Measurements from ENCODE around the gene STAMBPL1. TPM values are rescaled to one million over a fixed set of nuclear protein-coding genes. Genes with fewer than 3 reads are reported as not detected.
A peak's percentile ranks its signal among the peaks of the same experiment; 100 is the strongest.
"Not testable (repeated sequence)": the region's sequence is repeated elsewhere in the genome, so short reads cannot be mapped to it uniquely, and the experiment has no call there.

Gene STAMBPL1
- total RNA-seq, 1 donor from 2014 or later: 8.6 TPM

GRCh38 chr10:88915781-88916180, 35.7 kb downstream of the STAMBPL1 start:
- no peak for FAIRE-seq

DNA sequence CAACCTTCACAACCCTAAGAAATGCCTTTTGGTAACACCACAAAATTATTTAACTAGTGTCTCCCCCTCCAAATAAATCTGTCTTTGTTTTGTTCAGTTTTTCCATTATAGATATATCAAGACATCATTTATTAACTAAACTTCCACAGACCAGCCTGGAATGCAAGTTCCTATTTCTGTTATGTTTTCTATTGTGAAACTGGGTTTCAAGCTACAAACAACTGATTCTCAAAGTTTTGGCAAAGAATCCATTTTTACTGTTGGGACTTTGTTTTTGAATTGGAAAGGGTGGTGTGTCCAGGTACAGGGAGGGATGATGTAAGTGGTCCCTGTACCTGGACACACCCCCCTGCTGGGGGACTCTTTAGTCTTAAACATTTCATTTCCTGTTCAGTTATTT, 36.2 kb downstream of the STAMBPL1 start:
- DNase-seq (ENCODE audit: low spot score in 2 of 2) (no peak), FAIRE-seq (no peak)

More at GRCh38 chr10:88915781-88916180, 35.7 kb downstream of the STAMBPL1 start:
- DNase-seq (ENCODE audit: low spot score in 2 of 2): no peak

DNA sequence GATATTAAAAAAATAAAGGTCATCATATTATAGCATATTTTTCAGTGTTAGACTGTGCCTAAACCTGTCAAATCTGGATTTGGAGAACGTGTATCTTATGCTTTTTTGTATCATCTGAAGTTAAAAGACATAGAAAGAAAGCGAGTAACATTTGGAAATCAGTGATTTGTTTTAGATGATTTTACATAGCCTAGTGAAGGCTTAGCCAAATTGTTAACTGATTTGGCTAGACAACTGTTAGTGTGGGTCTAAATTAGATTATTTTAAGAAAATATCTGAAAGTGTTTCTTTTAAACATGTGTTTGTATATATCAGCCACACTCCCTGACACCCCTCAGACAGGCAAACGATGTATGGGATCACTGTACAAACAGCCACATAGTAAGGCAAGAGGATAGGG, 36.9 kb downstream of the STAMBPL1 start:
- FAIRE-seq (no peak), DNase-seq (ENCODE audit: low spot score in 2 of 2) (no peak)

GRCh38 chr10:88918191-88918905, 38.3 kb downstream of the STAMBPL1 start:
- DNase-seq (ENCODE audit: low spot score in 2 of 2) (no peak), FAIRE-seq (no peak)

DNA sequence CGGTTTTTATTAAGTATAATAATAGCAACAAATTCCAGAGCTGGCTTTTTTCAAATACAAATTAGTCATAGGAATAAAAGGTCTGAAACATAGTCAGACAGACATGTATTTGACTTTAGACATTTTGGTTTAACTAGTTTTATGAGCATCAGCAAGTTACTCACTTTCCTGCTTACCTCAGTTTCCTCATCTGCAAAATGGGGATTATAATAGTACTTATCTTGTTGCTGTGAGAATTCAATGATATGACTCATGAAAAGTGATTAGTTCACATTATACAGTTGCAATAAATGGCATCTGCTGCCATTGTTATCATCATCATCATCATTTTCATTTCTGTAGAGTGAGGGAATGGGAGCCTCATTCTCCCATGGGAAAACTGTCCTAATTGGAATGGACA, 39.0 kb downstream of the STAMBPL1 start:
- FAIRE-seq (no peak), DNase-seq (ENCODE audit: low spot score in 2 of 2) (no peak)

- FAIRE-seq (no peak), DNase-seq (ENCODE audit: low spot score in 2 of 2) (no peak)
These were observed 40.2 kb downstream of the STAMBPL1 start for GRCh38 chr10:88920198-88920597.

DNA sequence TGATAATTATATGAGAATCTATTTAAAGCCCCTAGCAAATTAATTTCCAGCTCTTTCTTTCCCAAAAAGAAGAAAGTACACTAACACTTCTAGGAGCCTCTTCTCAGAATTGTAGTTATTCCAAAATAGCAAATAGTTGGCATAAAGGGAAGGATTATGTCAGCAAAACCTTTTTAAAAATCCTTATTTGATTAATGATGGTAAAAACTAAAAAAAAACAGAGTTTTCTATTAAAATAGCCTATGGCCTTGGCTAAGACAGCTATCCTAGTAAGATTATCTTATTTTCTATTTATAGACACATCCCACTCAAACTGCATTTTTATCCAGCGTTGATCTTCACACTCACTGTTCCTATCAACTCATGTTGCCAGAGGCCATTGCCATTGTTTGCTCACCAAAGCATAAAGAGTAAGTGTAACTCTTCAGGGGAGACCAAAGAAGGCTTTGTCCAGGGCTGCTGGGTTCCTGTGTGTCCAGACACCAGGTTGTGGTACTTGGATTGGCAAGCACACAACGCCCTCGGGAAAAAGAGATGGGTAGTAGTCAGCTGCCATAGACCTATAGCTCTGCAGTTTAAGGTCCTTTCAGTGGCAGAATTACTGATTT, 41.0 kb downstream of the STAMBPL1 start:
- no peak for FAIRE-seq
- no peak for DNase-seq (ENCODE audit: low spot score in 2 of 2)

DNA sequence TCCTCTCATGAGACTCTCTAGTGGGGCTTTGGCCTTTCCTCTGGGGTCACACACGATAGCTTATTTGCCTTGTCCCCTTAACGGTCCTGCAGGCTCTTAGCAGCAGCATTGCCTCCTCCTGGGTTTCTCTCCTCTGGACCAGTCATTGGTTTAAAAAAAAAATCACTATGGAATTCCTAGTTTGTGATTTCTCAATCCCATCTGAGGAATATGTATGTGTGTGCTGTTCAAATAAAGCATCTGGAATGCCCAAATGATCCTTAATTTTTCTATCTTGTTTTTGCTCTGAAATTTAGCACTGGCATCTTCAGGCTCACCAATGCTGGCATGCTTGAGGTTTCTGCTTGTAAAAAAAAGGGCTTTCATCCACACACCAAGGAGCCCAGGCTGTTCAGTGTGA, 42.0 kb downstream of the STAMBPL1 start:
- no peak for FAIRE-seq
- DNase-seq (ENCODE audit: low spot score in 2 of 2): no peak

- no peak for DNase-seq (ENCODE audit: low spot score in 2 of 2)
- FAIRE-seq: no peak
These were observed 43.5 kb downstream of the STAMBPL1 start for GRCh38 chr10:88923520-88923919.

- no peak for DNase-seq (ENCODE audit: low spot score in 2 of 2)
- FAIRE-seq: no peak
These were observed 46.7 kb downstream of the STAMBPL1 start for GRCh38 chr10:88926566-88927415.

DNA sequence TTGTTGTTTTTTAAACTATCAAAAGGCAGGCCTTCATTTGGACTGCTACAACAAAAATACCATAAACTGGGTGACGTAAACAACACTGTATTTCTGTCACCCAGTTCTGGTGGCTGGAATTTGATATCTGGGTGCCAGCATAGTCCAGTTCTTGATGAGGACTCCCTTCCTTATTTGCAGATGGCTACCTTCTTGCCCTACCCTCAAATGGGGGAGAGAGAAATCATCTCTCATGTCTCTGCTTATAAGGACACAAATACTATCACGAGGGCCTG, 47.3 kb downstream of the STAMBPL1 start:
- no peak for FAIRE-seq
- DNase-seq (ENCODE audit: low spot score in 2 of 2): no peak

- no peak for DNase-seq (ENCODE audit: low spot score in 2 of 2)
- FAIRE-seq: no peak
These were observed 48.2 kb downstream of the STAMBPL1 start for GRCh38 chr10:88928254-88928653.

- DNase-seq (ENCODE audit: low spot score in 2 of 2): no peak
- no peak for FAIRE-seq
These were observed 51.5 kb downstream of the STAMBPL1 start for GRCh38 chr10:88931548-88931947.

- not testable (repeated sequence) for FAIRE-seq; DNase-seq (ENCODE audit: low spot score in 2 of 2)
These were observed 52.0 kb downstream of the STAMBPL1 start for GRCh38 chr10:88932029-88932428.

DNA sequence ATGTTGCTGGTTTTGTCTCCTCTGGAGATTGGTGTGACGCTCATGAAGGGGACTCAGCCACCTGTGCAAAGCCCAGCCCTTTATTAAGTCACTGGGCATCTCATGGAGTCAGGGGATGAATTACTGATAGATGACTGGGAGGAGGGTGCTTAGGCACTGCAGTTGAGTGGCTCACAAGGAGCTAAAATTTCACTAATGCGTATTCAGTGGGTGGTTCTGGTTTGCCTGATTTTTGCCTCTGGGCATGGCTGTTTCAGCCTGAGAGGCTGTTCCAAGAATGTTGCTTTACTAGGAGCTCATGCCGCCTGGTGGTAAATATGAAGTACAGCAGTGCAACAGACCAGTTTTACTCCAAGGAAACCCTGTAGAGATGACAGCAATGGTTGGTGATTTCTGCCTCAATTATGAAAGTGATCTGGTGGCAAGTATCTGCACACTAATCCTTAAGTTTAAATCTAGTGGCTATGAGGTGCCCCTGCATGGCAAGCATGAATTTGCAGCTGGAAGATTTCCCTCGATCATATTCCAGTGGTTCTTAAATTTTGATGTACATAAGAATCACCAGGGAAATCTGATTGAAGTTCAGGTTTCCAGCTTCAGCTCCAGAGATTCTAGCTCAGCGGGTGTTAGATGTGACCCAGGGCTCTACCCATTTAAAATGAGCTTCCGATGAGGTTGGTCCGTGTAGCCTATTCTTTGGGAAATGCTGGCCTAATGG, 52.7 kb downstream of the STAMBPL1 start:
- DNase-seq (ENCODE audit: low spot score in 2 of 2) (peak in 1 of 2 donors; percentile 19), FAIRE-seq (no peak)

- no peak for FAIRE-seq
- no peak for DNase-seq (ENCODE audit: low spot score in 2 of 2)
These were observed 53.5 kb downstream of the STAMBPL1 start for GRCh38 chr10:88933564-88933963.

GRCh38 chr10:88934900-88935672, 55.0 kb downstream of the STAMBPL1 start:
- DNase-seq (ENCODE audit: low spot score in 2 of 2) (peak in 1 of 2 donors; percentile 32), FAIRE-seq (no peak)

- no peak for DNase-seq (ENCODE audit: low spot score in 2 of 2)
- no peak for FAIRE-seq
These were observed 56.6 kb downstream of the STAMBPL1 start for GRCh38 chr10:88936656-88937055.

GRCh38 chr10:88938039-88938438, 58.0 kb downstream of the STAMBPL1 start:
- DNase-seq (ENCODE audit: low spot score in 2 of 2) (no peak), FAIRE-seq (no peak)

GRCh38 chr10:88938938-88939337, 58.9 kb downstream of the STAMBPL1 start:
- DNase-seq (ENCODE audit: low spot score in 2 of 2) (no peak), FAIRE-seq (no peak)

Measured in frontal cortex (tissue), 4 donors.